ENCODE data around the gene SETD2. TPM values are rescaled to one million over a fixed set of nuclear protein-coding genes. Genes with fewer than 3 reads are reported as not detected.
"Not testable (repeated sequence)": the region's sequence is repeated elsewhere in the genome, so short reads cannot be mapped to it uniquely, and the experiment has no call there.

SETD2 gene
- polyA plus RNA-seq, 3 donors, result 3.1 to 22.4 (median 7.5) TPM

DNA sequence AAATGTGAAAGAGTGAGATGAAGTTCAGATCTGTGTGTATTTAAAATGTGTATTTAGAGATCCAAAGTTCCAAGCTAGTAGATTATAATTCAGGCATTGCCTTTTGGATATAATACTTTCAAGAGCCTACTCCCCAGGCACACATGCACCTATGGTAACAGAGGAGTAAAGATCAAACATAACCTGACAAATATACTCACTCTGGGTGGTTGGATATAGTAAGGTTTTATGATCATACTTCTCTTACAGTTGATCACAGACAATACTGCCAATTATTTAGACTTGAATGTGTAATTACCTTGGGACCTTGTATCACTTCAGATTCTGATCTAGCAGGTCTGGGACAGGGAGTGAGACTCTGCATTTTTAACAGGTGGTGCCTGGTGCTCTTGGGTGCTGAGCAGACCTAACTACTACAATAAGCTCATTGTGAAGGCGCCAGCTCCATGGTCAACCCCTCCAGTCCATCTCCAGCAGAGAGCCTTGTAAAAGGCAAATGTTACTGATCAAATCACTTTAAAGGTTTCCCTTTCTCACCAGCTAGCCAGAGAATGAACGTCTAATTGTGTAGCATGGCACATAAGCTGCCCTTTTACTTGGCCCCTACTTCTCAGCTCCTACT lies 128.9 kb downstream of the SETD2 start:
- no peaks in the 10 kb centered on the region for H3K27me3 ChIP-seq (ENCODE audit: control insufficient read depth in 2 of 2, insufficient read depth in 2 of 2, low read length in 2 of 2)
- no peak overlapping the region for H2AFZ ChIP-seq (ENCODE audit: insufficient read depth, low read depth, low read length, poor library complexity, severe bottlenecking)
- H3K4me1 ChIP-seq (ENCODE audit: control insufficient read depth in 1 of 2, insufficient read depth in 2 of 2, low read length in 2 of 2), result peaks cover 6 to 11% of the 10 kb centered on the region in 2 donors
- peak overlapping the region in 1 of 2 donors; percentile 3 for H3K27ac ChIP-seq (ENCODE audit: low read depth in 1 of 2, low read length in 2 of 2)
- intact Hi-C loops (cut with micrococcal nuclease), result no loop called here
- no peaks in the 10 kb centered on the region for H3K27me3 Mint-ChIP-seq (ENCODE audit: low read depth in 3 of 3)
- TF ChIP-seq, protein P1, sequence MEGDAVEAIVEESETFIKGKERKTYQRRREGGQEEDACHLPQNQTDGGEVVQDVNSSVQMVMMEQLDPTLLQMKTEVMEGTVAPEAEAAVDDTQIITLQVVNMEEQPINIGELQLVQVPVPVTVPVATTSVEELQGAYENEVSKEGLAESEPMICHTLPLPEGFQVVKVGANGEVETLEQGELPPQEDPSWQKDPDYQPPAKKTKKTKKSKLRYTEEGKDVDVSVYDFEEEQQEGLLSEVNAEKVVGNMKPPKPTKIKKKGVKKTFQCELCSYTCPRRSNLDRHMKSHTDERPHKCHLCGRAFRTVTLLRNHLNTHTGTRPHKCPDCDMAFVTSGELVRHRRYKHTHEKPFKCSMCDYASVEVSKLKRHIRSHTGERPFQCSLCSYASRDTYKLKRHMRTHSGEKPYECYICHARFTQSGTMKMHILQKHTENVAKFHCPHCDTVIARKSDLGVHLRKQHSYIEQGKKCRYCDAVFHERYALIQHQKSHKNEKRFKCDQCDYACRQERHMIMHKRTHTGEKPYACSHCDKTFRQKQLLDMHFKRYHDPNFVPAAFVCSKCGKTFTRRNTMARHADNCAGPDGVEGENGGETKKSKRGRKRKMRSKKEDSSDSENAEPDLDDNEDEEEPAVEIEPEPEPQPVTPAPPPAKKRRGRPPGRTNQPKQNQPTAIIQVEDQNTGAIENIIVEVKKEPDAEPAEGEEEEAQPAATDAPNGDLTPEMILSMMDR (IDR thresholded peaks at IDR 0.05), result no peak
- no peak overlapping the region for H3K4me3 ChIP-seq (replicated peaks in 1 of 3; ENCODE audit: low read depth in 2 of 3, low read length in 3 of 3)
- H3K4me2 ChIP-seq (replicated peaks; ENCODE audit: extremely low read depth, low read length, poor library complexity, severe bottlenecking), result no peak overlapping the region
- H3K36me3 Mint-ChIP-seq, result peaks cover 54 to 69% of the 10 kb centered on the region in 2 donors
- H3K79me2 ChIP-seq (ENCODE audit: insufficient read depth, low read length), result no peaks in the 10 kb centered on the region
- H3K36me3 ChIP-seq (replicated peaks in 1 of 2; ENCODE audit: control insufficient read depth in 1 of 2, insufficient read depth in 2 of 2, low read length in 2 of 2), result peaks cover 50 to 79% of the 10 kb centered on the region in 2 donors
- H3K9ac ChIP-seq (ENCODE audit: insufficient read depth, low read length, poor library complexity, severe bottlenecking), result no peak overlapping the region
- peaks cover 15% of the 10 kb centered on the region for H3K4me1 Mint-ChIP-seq
- no peak for DNase-seq
- H3K9me3 ChIP-seq (replicated peaks in 1 of 2; ENCODE audit: control insufficient read depth in 1 of 2, insufficient read depth in 1 of 2, low read length in 2 of 2), result no peaks in the 10 kb centered on the region
- no peak overlapping the region for H3K4me3 Mint-ChIP-seq
- 100% methylated on average over 1 of the region's 2 CpGs for WGBS (ENCODE audit: insufficient coverage)
- H4K20me1 ChIP-seq (ENCODE audit: insufficient read depth, low read length), result peaks cover 24% of the 10 kb centered on the region
- peak overlapping the region in 1 of 7 donors; percentile 58 for H3K27ac Mint-ChIP-seq
- peaks cover 0 to 3% (median 0%) of the 10 kb centered on the region in 7 donors for H3K9me3 Mint-ChIP-seq

DNA sequence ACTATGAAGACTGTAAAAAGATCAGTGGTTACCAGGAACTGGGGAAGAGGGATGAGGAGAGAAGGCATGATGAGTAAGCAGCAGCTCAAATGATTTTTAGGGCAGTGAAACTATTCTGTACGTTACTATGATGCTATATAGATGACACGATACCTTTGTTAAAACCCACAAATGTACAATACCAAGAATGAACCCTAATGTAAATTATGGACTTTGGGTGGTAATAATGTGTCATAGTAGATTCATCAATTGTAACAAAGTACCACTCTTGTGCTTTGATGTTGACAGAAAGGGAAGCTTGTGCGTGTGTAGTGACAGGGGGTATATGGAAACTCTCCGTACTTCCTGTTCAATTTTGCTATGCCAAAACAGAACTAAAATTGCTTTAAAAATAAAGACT lies 132.9 kb downstream of the SETD2 start:
- H3K4me2 ChIP-seq (replicated peaks; ENCODE audit: extremely low read depth, low read length, poor library complexity, severe bottlenecking); H3K9me3 ChIP-seq (replicated peaks in 1 of 2; ENCODE audit: control insufficient read depth in 1 of 2, insufficient read depth in 1 of 2, low read length in 2 of 2); H3K79me2 ChIP-seq (ENCODE audit: insufficient read depth, low read length); H3K27me3 Mint-ChIP-seq (ENCODE audit: low read depth in 3 of 3); H3K9ac ChIP-seq (ENCODE audit: insufficient read depth, low read length, poor library complexity, severe bottlenecking); H3K27me3 ChIP-seq (ENCODE audit: control insufficient read depth in 2 of 2, insufficient read depth in 2 of 2, low read length in 2 of 2); H2AFZ ChIP-seq (ENCODE audit: insufficient read depth, low read depth, low read length, poor library complexity, severe bottlenecking); H3K4me3 Mint-ChIP-seq; intact Hi-C loops (cut with micrococcal nuclease); H3K9me3 Mint-ChIP-seq; H3K4me3 ChIP-seq (replicated peaks in 1 of 3; ENCODE audit: low read depth in 2 of 3, low read length in 3 of 3): not testable (repeated sequence)
- no CpG with 5 or more reads among the region's 4 CpGs for WGBS (ENCODE audit: insufficient coverage)
- DNase-seq, result peak in 2 of 3 donors; percentile 23 to 51
- Histone ChIP-seq H3K4me1 (ENCODE audit: control insufficient read depth in 1 of 2, insufficient read depth in 2 of 2, low read length in 2 of 2) (peaks cover 6 to 11% of the 10 kb centered on the region in 2 donors), H3K27ac (ENCODE audit: low read depth in 1 of 2, low read length in 2 of 2) (peak overlapping the region in 1 of 2 donors; percentile 67), H3K36me3 (replicated peaks in 1 of 2; ENCODE audit: control insufficient read depth in 1 of 2, insufficient read depth in 2 of 2, low read length in 2 of 2) (peaks cover 42 to 63% of the 10 kb centered on the region in 2 donors), H4K20me1 (ENCODE audit: insufficient read depth, low read length) (peaks cover 39% of the 10 kb centered on the region)
- peaks cover 48 to 72% of the 10 kb centered on the region in 2 donors for H3K36me3 Mint-ChIP-seq
- H3K27ac Mint-ChIP-seq, result peak overlapping the region; percentile 37 to 92 (median 82)
- H3K4me1 Mint-ChIP-seq, result peaks cover 15% of the 10 kb centered on the region
